NCI-H128 (cell line): ENCODE results near the gene EEF1E1.

Source experiments
- DNase-seq: peaks from one replicate; lab custom pipeline; 2025; ENCODE audit not compliant: unreplicated experiment; lab: John Stamatoyannopoulos, UW

The EEF1E1 gene

GRCh38 chr6:8088886-8089285 is 13.5 kb downstream of the EEF1E1 start:
- no peak for DNase-seq

GRCh38 chr6:8087870-8088754 is 14.2 kb downstream of the EEF1E1 start:
- DNase-seq: no peak

GRCh38 chr6:8086755-8087306 is 15.5 kb downstream of the EEF1E1 start:
- no peak for DNase-seq

GRCh38 chr6:8085053-8085511 is 17.3 kb downstream of the EEF1E1 start:
- DNase-seq: no peak

- no peak for DNase-seq
These were observed 17.8 kb downstream of the EEF1E1 start for GRCh38 chr6:8084586-8084985.

- no peak for DNase-seq
These were observed 19.1 kb downstream of the EEF1E1 start for GRCh38 chr6:8082954-8083858.

GRCh38 chr6:8082572-8082953 is 19.8 kb downstream of the EEF1E1 start:
- DNase-seq: no peak

GRCh38 chr6:8080362-8081151 is 21.8 kb downstream of the EEF1E1 start:
- no peak for DNase-seq

GRCh38 chr6:8079126-8079525 is 23.2 kb downstream of the EEF1E1 start:
- DNase-seq: no peak

GRCh38 chr6:8077991-8078390 is 24.4 kb downstream of the EEF1E1 start:
- no peak for DNase-seq

- no peak for DNase-seq
These were observed 26.6 kb downstream of the EEF1E1 start for GRCh38 chr6:8075704-8076103.

- no peak for DNase-seq
These were observed 27.2 kb downstream of the EEF1E1 start for GRCh38 chr6:8075185-8075584.

GRCh38 chr6:8074213-8074612 is 28.1 kb downstream of the EEF1E1 start:
- no peak for DNase-seq

GRCh38 chr6:8073758-8074157 is 28.6 kb downstream of the EEF1E1 start:
- DNase-seq: no peak

- no peak for DNase-seq
These were observed 31.6 kb downstream of the EEF1E1 start for GRCh38 chr6:8070718-8071117.

GRCh38 chr6:8069631-8070284 is 32.6 kb downstream of the EEF1E1 start:
- DNase-seq: no peak

GRCh38 chr6:8069151-8069550 is 33.2 kb downstream of the EEF1E1 start:
- DNase-seq: no peak

- DNase-seq: no peak
These were observed 36.2 kb downstream of the EEF1E1 start for GRCh38 chr6:8066108-8066507.

- DNase-seq: no peak
These were observed 36.8 kb downstream of the EEF1E1 start for GRCh38 chr6:8065519-8065911.
